T-helper 1 cell treated with Interleukin-12 subunit alpha and Interleukin-12 subunit beta and Interleukin-4 antibody, amounts not matched to agents 30 μg/mL and 1 μg/mL, for 36 hours (primary cell): Measurements from ENCODE around the gene DHCR24.
A peak's percentile ranks its signal among the peaks of the same experiment; 100 is the strongest.

Source experiments
- H3K27ac Mint-ChIP-seq: one replicate; pipeline ENCODE4 v1.8.0; 2021; ENCODE audit warnings: mild to moderate bottlenecking, mixed read lengths
- H3K27me3 Mint-ChIP-seq: one replicate; pipeline ENCODE4 v1.8.0; 2021; ENCODE audit warnings: low read depth, mixed read lengths
- H3K36me3 Mint-ChIP-seq: one replicate; pipeline ENCODE4 v1.8.0; 2021; ENCODE audit warnings: low read depth, mixed read lengths
- H3K4me1 Mint-ChIP-seq: one replicate; pipeline ENCODE4 v1.8.0; 2021; ENCODE audit warnings: low read depth, mixed read lengths
- H3K4me3 Mint-ChIP-seq: one replicate; pipeline ENCODE4 v1.8.0; 2021; ENCODE audit warnings: mild to moderate bottlenecking, moderate library complexity, mixed read lengths
- H3K9me3 Mint-ChIP-seq: one replicate; pipeline ENCODE4 v1.8.0; 2021; ENCODE audit warnings: mixed read lengths

DHCR24 gene

GRCh38 chr1:54863267-54863665 lies 23.7 kb downstream of the DHCR24 start:
- H3K36me3 Mint-ChIP-seq, result peaks cover 39% of the 10 kb centered on the region
- H3K4me1 Mint-ChIP-seq, result peaks cover 17% of the 10 kb centered on the region
- no peaks in the 10 kb centered on the region for H3K9me3 Mint-ChIP-seq
- no peaks in the 10 kb centered on the region for H3K27me3 Mint-ChIP-seq
- H3K4me3 Mint-ChIP-seq, result no peak overlapping the region
- peak overlapping the region; percentile 52 for H3K27ac Mint-ChIP-seq

GRCh38 chr1:54861070-54861761 lies 25.8 kb downstream of the DHCR24 start:
- Mint-ChIP-seq H3K36me3 (peaks cover 42% of the 10 kb centered on the region), H3K27ac (peak overlapping the region; percentile 52), H3K27me3 (no peaks in the 10 kb centered on the region), H3K4me1 (peaks cover 17% of the 10 kb centered on the region), H3K4me3 (no peak overlapping the region), H3K9me3 (no peaks in the 10 kb centered on the region)

GRCh38 chr1:54859700-54860391 lies 27.1 kb downstream of the DHCR24 start:
- Mint-ChIP-seq H3K27ac (peak overlapping the region; percentile 38), H3K36me3 (peaks cover 44% of the 10 kb centered on the region), H3K9me3 (no peaks in the 10 kb centered on the region), H3K4me1 (peaks cover 17% of the 10 kb centered on the region), H3K27me3 (no peaks in the 10 kb centered on the region), H3K4me3 (no peak overlapping the region)

- Mint-ChIP-seq H3K9me3 (no peaks in the 10 kb centered on the region), H3K4me3 (no peak overlapping the region), H3K27ac (no peak overlapping the region), H3K4me1 (peaks cover 17% of the 10 kb centered on the region), H3K36me3 (peaks cover 42% of the 10 kb centered on the region), H3K27me3 (no peaks in the 10 kb centered on the region)
Observed at GRCh38 chr1:54857746-54858561, 29.0 kb downstream of the DHCR24 start.

GRCh38 chr1:54857141-54857540 lies 29.9 kb downstream of the DHCR24 start:
- H3K36me3 Mint-ChIP-seq, result peaks cover 41% of the 10 kb centered on the region
- H3K27ac Mint-ChIP-seq, result no peak overlapping the region
- H3K27me3 Mint-ChIP-seq, result no peaks in the 10 kb centered on the region
- H3K4me3 Mint-ChIP-seq, result no peak overlapping the region
- H3K4me1 Mint-ChIP-seq, result peaks cover 16% of the 10 kb centered on the region
- H3K9me3 Mint-ChIP-seq, result no peaks in the 10 kb centered on the region

- Mint-ChIP-seq H3K9me3 (no peaks in the 10 kb centered on the region), H3K4me1 (no peaks in the 10 kb centered on the region), H3K4me3 (no peak overlapping the region), H3K36me3 (peaks cover 36% of the 10 kb centered on the region), H3K27me3 (no peaks in the 10 kb centered on the region), H3K27ac (no peak overlapping the region)
Observed at GRCh38 chr1:54854381-54855020, 32.5 kb downstream of the DHCR24 start.

- Mint-ChIP-seq H3K9me3 (no peaks in the 10 kb centered on the region), H3K36me3 (peaks cover 37% of the 10 kb centered on the region), H3K27ac (no peak overlapping the region), H3K27me3 (no peaks in the 10 kb centered on the region), H3K4me3 (no peak overlapping the region), H3K4me1 (no peaks in the 10 kb centered on the region)
Observed at GRCh38 chr1:54853793-54854370, 33.1 kb downstream of the DHCR24 start.

- Mint-ChIP-seq H3K27me3 (no peaks in the 10 kb centered on the region), H3K4me3 (no peak overlapping the region), H3K9me3 (no peaks in the 10 kb centered on the region), H3K27ac (no peak overlapping the region), H3K4me1 (no peaks in the 10 kb centered on the region), H3K36me3 (peaks cover 37% of the 10 kb centered on the region)
Observed at GRCh38 chr1:54853096-54853792, 33.8 kb downstream of the DHCR24 start.

GRCh38 chr1:54851936-54852524 lies 35.0 kb downstream of the DHCR24 start:
- no peak overlapping the region for H3K27ac Mint-ChIP-seq

GRCh38 chr1:54851406-54851805 lies 35.6 kb downstream of the DHCR24 start:
- H3K27ac Mint-ChIP-seq, result no peak overlapping the region
- H3K36me3 Mint-ChIP-seq, result peaks cover 36% of the 10 kb centered on the region
- H3K4me3 Mint-ChIP-seq, result no peak overlapping the region
- H3K9me3 Mint-ChIP-seq, result no peaks in the 10 kb centered on the region
- H3K27me3 Mint-ChIP-seq, result no peaks in the 10 kb centered on the region
- no peaks in the 10 kb centered on the region for H3K4me1 Mint-ChIP-seq

More at GRCh38 chr1:54851936-54852524, 35.0 kb downstream of the DHCR24 start:
- H3K4me3 Mint-ChIP-seq, result no peak overlapping the region
- no peaks in the 10 kb centered on the region for H3K27me3 Mint-ChIP-seq
- H3K9me3 Mint-ChIP-seq, result no peaks in the 10 kb centered on the region
- peaks cover 36% of the 10 kb centered on the region for H3K36me3 Mint-ChIP-seq
- H3K4me1 Mint-ChIP-seq, result no peaks in the 10 kb centered on the region

GRCh38 chr1:54850737-54851136 lies 36.3 kb downstream of the DHCR24 start:
- Mint-ChIP-seq H3K4me1 (no peaks in the 10 kb centered on the region), H3K36me3 (peaks cover 36% of the 10 kb centered on the region), H3K4me3 (no peak overlapping the region), H3K27ac (no peak overlapping the region), H3K9me3 (no peaks in the 10 kb centered on the region), H3K27me3 (no peaks in the 10 kb centered on the region)

- H3K9me3 Mint-ChIP-seq, result no peaks in the 10 kb centered on the region
- no peaks in the 10 kb centered on the region for H3K27me3 Mint-ChIP-seq
- no peak overlapping the region for H3K27ac Mint-ChIP-seq
Observed at GRCh38 chr1:54850069-54850730, 36.8 kb downstream of the DHCR24 start.

More at GRCh38 chr1:54850069-54850730, 36.8 kb downstream of the DHCR24 start:
- no peak overlapping the region for H3K4me3 Mint-ChIP-seq
- H3K36me3 Mint-ChIP-seq, result peaks cover 36% of the 10 kb centered on the region
- H3K4me1 Mint-ChIP-seq, result no peaks in the 10 kb centered on the region
